Mesenchymal stem cell (in vitro differentiated cells and primary cell): ENCODE measurements around the gene CCNDBP1.
"Not testable (repeated sequence)": the region's sequence is repeated elsewhere in the genome, so short reads cannot be mapped to it uniquely, and the experiment has no call there.

Source experiments
- DNase-seq: peaks from one replicate; pipeline ENCODE4 v3.0.0-alpha.2; 2013
- H2AFZ ChIP-seq: one replicate; pipeline ENCODE4 v1.6.1; 2013; ENCODE audit warnings: low read depth, mild to moderate bottlenecking, control low read depth, inconsistent platforms, low read length, moderate library complexity
- H2AK5ac ChIP-seq: 2 replicates; pipeline ENCODE4 v1.6.1; 2013; ENCODE audit warnings: low read length, moderate library complexity, mild to moderate bottlenecking, inconsistent platforms; ENCODE audit not compliant: severe bottlenecking
- H2BK120ac ChIP-seq: one replicate; pipeline ENCODE4 v1.6.1; 2013; ENCODE audit warnings: low read depth, mild to moderate bottlenecking, inconsistent platforms, low read length, moderate library complexity
- H2BK12ac ChIP-seq, 2 experiments: one replicate each; pipeline ENCODE4 v1.6.1; 2013; ENCODE audit warnings: inconsistent platforms in 2 of 2, low read length in 2 of 2, mild to moderate bottlenecking in 2 of 2, moderate library complexity in 2 of 2, control low read depth in 1 of 2
- H2BK15ac ChIP-seq: one replicate; pipeline ENCODE4 v1.6.1; 2013; ENCODE audit warnings: mild to moderate bottlenecking, low read depth, inconsistent platforms; ENCODE audit not compliant: poor library complexity, severe bottlenecking
- H2BK5ac ChIP-seq: 2 replicates; pipeline ENCODE4 v1.6.1; 2013; ENCODE audit warnings: low read depth, mild to moderate bottlenecking, low read length, control low read depth, inconsistent platforms; ENCODE audit not compliant: poor library complexity, severe bottlenecking
- H3K14ac ChIP-seq, 2 experiments: one replicate each; pipeline ENCODE4 v1.6.1; 2013; ENCODE audit warnings: inconsistent platforms in 2 of 2, low read length in 2 of 2, control low read depth in 1 of 2, mild to moderate bottlenecking in 1 of 2, moderate library complexity in 1 of 2
- H3K18ac ChIP-seq, 2 experiments: one replicate each; pipeline ENCODE4 v1.6.1; 2013; ENCODE audit warnings: inconsistent platforms in 2 of 2, low read length in 2 of 2, control low read depth in 1 of 2, low read depth in 1 of 2, mild to moderate bottlenecking in 1 of 2
- H3K23ac ChIP-seq, 2 experiments: one replicate each; pipeline ENCODE4 v1.6.1; 2013; ENCODE audit warnings: inconsistent platforms in 2 of 2, low read length in 2 of 2, mild to moderate bottlenecking in 2 of 2, moderate library complexity in 2 of 2, control low read depth in 1 of 2
- H3K27ac ChIP-seq: 2 replicates; pipeline ENCODE4 v1.5.1; 2013; ENCODE audit warnings: mild to moderate bottlenecking, moderate library complexity, low read length, control low read depth, inconsistent platforms; ENCODE audit not compliant: poor library complexity, severe bottlenecking
- H3K27me3 ChIP-seq, 2 experiments: 2 replicates each; pipeline versions ENCODE4 v1.6.1 to v1.7.0; 2013; ENCODE audit warnings: low read length in 2 of 2, mild to moderate bottlenecking in 2 of 2, moderate library complexity in 2 of 2, control low read depth in 1 of 2, inconsistent platforms in 1 of 2; ENCODE audit not compliant: control insufficient read depth in 1 of 2, insufficient read depth in 1 of 2
- H3K36me3 ChIP-seq, 2 experiments: 2 replicates each; pipeline versions ENCODE4 v1.6.1 to v1.7.0; 2013; ENCODE audit warnings: low read length in 2 of 2, control low read depth in 1 of 2, inconsistent platforms in 1 of 2, low read depth in 1 of 2, mild to moderate bottlenecking in 1 of 2; ENCODE audit not compliant: insufficient read depth in 2 of 2, control insufficient read depth in 1 of 2
- H3K4ac ChIP-seq, 2 experiments: one replicate each; pipeline ENCODE4 v1.6.1; 2013; ENCODE audit warnings: inconsistent platforms in 2 of 2, low read length in 2 of 2, mild to moderate bottlenecking in 2 of 2, moderate library complexity in 2 of 2, control low read depth in 1 of 2, low read depth in 1 of 2
- H3K4me1 ChIP-seq: 2 replicates; pipeline ENCODE4 v1.6.1; 2013; ENCODE audit warnings: low read depth, low read length, control low read depth; ENCODE audit not compliant: control insufficient read depth, insufficient read depth
- H3K4me2 ChIP-seq: 2 replicates; pipeline ENCODE4 v1.6.1; 2013; ENCODE audit warnings: low read length, mild to moderate bottlenecking, inconsistent platforms; ENCODE audit not compliant: poor library complexity, severe bottlenecking
- H3K4me3 ChIP-seq, 2 experiments: 2 replicates each; pipeline versions ENCODE4 v1.5.1 to v1.7.0; 2013; ENCODE audit warnings: low read length in 2 of 2, mild to moderate bottlenecking in 2 of 2, control low read depth in 1 of 2, low read depth in 1 of 2; ENCODE audit not compliant: insufficient read depth in 1 of 2
- H3K79me1 ChIP-seq: replicated peaks from 2 replicates; pipeline ENCODE4 v1.6.1; 2013; ENCODE audit warnings: mild to moderate bottlenecking, control low read depth, low read length, inconsistent platforms; ENCODE audit not compliant: poor library complexity, severe bottlenecking
- H3K9ac ChIP-seq: 2 replicates; pipeline ENCODE4 v1.7.0; 2013; ENCODE audit warnings: mild to moderate bottlenecking, low read length, moderate library complexity
- H3K9me3 ChIP-seq: 2 replicates; pipeline ENCODE4 v1.7.0; 2013; ENCODE audit warnings: mild to moderate bottlenecking, low read length; ENCODE audit not compliant: control insufficient read depth
- H4K8ac ChIP-seq: one replicate; pipeline ENCODE4 v1.6.1; 2013; ENCODE audit warnings: inconsistent platforms, mild to moderate bottlenecking, low read length, moderate library complexity
- H4K91ac ChIP-seq: one replicate; pipeline ENCODE4 v1.6.1; 2013; ENCODE audit warnings: mild to moderate bottlenecking, low read length, inconsistent platforms
- WGBS: methylation state at CpG from one replicate; pipeline ENCODE4 v1.1.7; 2013; ENCODE audit warnings: mixed read lengths; 5-methylcytosine and 5-hydroxymethylcytosine counted together

Gene CCNDBP1

GRCh38 chr15:43175656-43176309 lies 9.4 kb upstream of the CCNDBP1 start:
- not testable (repeated sequence) for DNase-seq, H2AK5ac ChIP-seq, H3K18ac ChIP-seq, H3K9me3 ChIP-seq, H4K91ac ChIP-seq, H2BK120ac ChIP-seq, H2BK5ac ChIP-seq, H2AFZ ChIP-seq, H3K4ac ChIP-seq, H2BK15ac ChIP-seq, H3K14ac ChIP-seq, H3K27me3 ChIP-seq, H3K9ac ChIP-seq, H3K27ac ChIP-seq, H3K79me1 ChIP-seq, H4K8ac ChIP-seq, H3K4me3 ChIP-seq, H2BK12ac ChIP-seq, H3K4me2 ChIP-seq, H3K4me1 ChIP-seq, H3K23ac ChIP-seq
- 96% methylated on average over 22 of the region's 25 CpGs for WGBS
- peaks cover 8 to 31% of the 10 kb centered on the region in 2 experiments for H3K36me3 ChIP-seq

GRCh38 chr15:43177147-43177546 lies 8.1 kb upstream of the CCNDBP1 start:
- not testable (repeated sequence) for H3K27me3 ChIP-seq, H3K4me2 ChIP-seq, H2AK5ac ChIP-seq, H2BK5ac ChIP-seq, H3K18ac ChIP-seq, H2BK12ac ChIP-seq, DNase-seq, H3K9me3 ChIP-seq, H2AFZ ChIP-seq, H2BK15ac ChIP-seq, H4K8ac ChIP-seq, H4K91ac ChIP-seq, H3K23ac ChIP-seq, H3K79me1 ChIP-seq, H3K4ac ChIP-seq, H3K14ac ChIP-seq, H3K4me3 ChIP-seq, H3K9ac ChIP-seq, H2BK120ac ChIP-seq, H3K27ac ChIP-seq, H3K4me1 ChIP-seq
- WGBS, result no CpG with 5 or more reads among the region's 2 CpGs
- H3K36me3 ChIP-seq, result peaks cover 8 to 35% of the 10 kb centered on the region in 2 experiments

GRCh38 chr15:43183270-43183669 lies 1.9 kb upstream of the CCNDBP1 start:
- H2BK120ac ChIP-seq, result no peak overlapping the region
- H2BK12ac ChIP-seq, result no peak overlapping the region
- no peak overlapping the region for H3K18ac ChIP-seq
- WGBS, result 86% methylated on average over 2 of the region's 3 CpGs
- H2BK15ac ChIP-seq, result no peak overlapping the region
- no peak overlapping the region for H3K23ac ChIP-seq
- DNase-seq, result no peak
- H3K4me2 ChIP-seq, result no peak overlapping the region
- no peak overlapping the region for H3K14ac ChIP-seq
- no peak overlapping the region for H2AFZ ChIP-seq
- H2AK5ac ChIP-seq, result no peak overlapping the region
- no peak overlapping the region for H3K4me3 ChIP-seq
- H3K36me3 ChIP-seq, result peaks cover 0 to 26% of the 10 kb centered on the region in 2 experiments
- H3K27me3 ChIP-seq, result no peaks in the 10 kb centered on the region
- H3K9ac ChIP-seq, result no peak overlapping the region
- H2BK5ac ChIP-seq, result no peak overlapping the region
- no peaks in the 10 kb centered on the region for H3K9me3 ChIP-seq
- peaks cover 11% of the 10 kb centered on the region for H3K79me1 ChIP-seq
- no peak overlapping the region for H3K27ac ChIP-seq
- H4K8ac ChIP-seq, result no peak overlapping the region
- no peak overlapping the region for H3K4ac ChIP-seq
- H4K91ac ChIP-seq, result no peak overlapping the region
- peaks cover 7% of the 10 kb centered on the region for H3K4me1 ChIP-seq

- peak overlapping the region; percentile 93 for H3K9ac ChIP-seq
- H3K27me3 ChIP-seq, result no peaks in the 10 kb centered on the region
- peak overlapping the region in 1 of 2 experiments; percentile 99 for H3K4me3 ChIP-seq
- H2AK5ac ChIP-seq, result peak overlapping the region; percentile 39
- no peak overlapping the region for H2BK15ac ChIP-seq
- H3K9me3 ChIP-seq, result no peaks in the 10 kb centered on the region
- H4K91ac ChIP-seq, result no peak overlapping the region
- no peak overlapping the region for H4K8ac ChIP-seq
- no peak overlapping the region for H3K4ac ChIP-seq
- peaks cover 7% of the 10 kb centered on the region for H3K4me1 ChIP-seq
- no peak overlapping the region for H3K27ac ChIP-seq
- H3K79me1 ChIP-seq, result peaks cover 12% of the 10 kb centered on the region
- no peak overlapping the region for H3K4me2 ChIP-seq
- 67% methylated on average over 7 of the region's 9 CpGs for WGBS
- no peak for DNase-seq
- no peak overlapping the region for H3K18ac ChIP-seq
- H2BK120ac ChIP-seq, result no peak overlapping the region
- peaks cover 0 to 25% of the 10 kb centered on the region in 2 experiments for H3K36me3 ChIP-seq
- peak overlapping the region; percentile 94 for H2AFZ ChIP-seq
- H2BK5ac ChIP-seq, result no peak overlapping the region
- H3K14ac ChIP-seq, result no peak overlapping the region
- no peak overlapping the region for H3K23ac ChIP-seq
- H2BK12ac ChIP-seq, result no peak overlapping the region
Observed at GRCh38 chr15:43184407-43185124, 637 bp upstream of the CCNDBP1 start.
